NCI-H1436 (cell line): Measurements from ENCODE around the gene CACNA1B.

Experiments used
- DNase-seq: peaks from one replicate; lab custom pipeline; 2025; lab: John Stamatoyannopoulos, UW

Gene CACNA1B

DNA sequence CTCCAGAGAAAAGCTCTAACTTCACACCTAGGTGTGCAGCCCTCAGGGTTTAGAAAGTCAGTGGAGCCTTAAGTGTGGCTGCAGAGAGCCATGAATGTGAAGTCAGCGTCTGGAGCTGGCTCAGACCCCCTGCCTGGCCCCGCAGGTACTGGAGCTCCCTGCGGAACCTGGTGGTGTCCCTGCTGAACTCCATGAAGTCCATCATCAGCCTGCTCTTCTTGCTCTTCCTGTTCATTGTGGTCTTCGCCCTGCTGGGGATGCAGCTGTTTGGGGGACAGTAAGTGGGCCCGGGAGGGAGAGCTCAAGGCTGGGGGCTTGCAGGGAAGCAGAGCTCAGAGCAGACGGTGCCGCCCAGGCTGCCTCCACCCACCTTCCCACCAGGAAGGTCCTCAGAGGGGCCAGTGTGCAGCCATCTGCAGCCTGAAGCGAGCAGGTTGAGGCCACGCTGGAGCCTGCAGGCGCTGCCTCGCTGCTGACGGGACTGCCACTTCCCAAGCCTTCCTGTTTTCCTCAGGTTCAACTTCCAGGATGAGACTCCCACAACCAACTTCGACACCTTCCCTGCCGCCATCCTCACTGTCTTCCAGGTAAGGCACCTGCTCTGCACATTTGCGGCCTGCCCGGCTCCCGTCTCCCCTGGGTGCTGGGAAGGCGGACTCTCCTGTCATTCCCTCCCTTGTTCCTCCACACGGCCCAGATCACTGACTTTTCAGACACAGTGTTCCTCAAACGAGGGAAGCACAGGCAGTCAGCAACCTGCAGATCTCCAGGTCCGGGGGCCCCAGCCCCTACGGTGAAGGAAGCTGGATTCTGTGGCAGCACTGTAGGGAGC, 108.9 kb downstream of the CACNA1B start:
- no peak for DNase-seq

DNA sequence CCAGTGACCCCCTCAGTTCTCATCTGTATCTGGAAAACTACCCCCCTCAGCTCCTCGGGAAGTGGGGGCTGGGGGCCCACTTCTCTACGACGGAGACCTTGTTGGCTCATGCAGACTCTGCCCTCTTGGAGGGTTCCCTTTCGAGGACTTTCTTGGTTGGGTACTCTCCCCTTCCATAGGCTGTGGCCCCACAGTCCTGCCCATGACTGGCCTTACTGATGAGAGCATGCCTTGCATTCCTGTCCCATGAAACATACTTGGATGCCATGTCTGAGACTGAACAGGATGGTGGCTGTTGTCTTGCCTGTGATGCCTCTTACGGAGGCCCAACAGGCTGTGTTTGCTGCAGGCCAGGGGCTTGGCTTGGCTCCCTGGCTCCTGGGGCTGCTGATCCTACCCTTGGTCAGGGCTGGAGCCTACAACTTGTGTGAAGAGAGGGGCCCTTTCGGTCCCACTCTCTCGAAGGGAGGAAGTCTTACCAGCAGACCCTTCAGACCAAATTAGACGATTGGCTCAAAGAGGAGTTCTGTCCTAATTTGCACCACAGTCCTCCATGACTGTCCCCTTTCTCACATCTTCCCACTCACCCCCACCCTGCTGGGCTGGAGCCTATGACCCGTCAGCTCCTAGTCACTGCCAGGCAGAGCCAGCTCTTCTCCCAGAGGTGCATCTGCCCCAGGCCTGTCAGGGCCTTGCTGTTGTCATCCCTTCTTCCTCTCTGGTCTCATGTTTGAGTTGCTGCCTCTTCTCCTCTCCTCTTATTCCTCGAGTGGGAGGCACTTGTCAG, 109.9 kb downstream of the CACNA1B start:
- DNase-seq, result no peak

DNA sequence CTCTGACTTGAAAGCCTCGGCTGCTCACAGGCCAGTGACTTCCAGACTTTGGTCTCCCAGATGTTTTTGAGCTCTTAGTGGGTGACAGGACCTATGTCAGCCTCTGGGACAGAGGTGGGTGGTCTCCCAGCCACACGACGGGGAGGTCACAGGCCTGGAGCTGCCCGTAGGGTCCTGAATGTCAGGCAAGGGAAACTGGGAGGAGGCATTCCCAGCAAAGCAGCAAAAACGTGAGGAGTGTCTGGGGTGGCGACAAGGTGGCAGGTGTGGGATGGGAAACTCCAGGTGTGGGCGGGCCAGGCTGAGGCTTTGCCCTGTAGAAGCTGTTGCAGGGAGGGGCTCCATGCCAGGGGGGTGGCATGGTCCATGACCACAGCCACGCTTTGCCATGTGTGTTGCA, 110.5 kb downstream of the CACNA1B start:
- DNase-seq, result no peak

DNA sequence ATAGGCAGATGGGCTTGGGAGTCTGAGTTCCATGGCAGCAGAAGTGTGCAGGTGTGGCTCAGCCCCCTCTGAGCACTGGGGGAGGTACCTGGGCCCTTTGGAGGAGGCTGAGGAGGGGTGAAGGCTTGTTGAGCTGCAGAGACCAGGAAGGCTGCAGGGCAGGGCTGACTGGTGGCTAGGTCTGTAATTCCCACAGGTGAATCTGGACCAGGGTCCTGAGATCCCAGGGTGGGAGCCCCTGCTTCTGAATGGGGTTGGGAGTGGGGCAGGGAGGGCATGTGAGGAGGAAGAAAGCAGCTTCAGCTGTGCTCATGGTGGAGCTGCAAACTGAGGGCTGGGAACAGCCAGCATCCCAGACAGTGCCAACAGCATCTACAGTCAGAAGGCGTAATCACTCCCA, 111.1 kb downstream of the CACNA1B start:
- DNase-seq, result no peak

DNA sequence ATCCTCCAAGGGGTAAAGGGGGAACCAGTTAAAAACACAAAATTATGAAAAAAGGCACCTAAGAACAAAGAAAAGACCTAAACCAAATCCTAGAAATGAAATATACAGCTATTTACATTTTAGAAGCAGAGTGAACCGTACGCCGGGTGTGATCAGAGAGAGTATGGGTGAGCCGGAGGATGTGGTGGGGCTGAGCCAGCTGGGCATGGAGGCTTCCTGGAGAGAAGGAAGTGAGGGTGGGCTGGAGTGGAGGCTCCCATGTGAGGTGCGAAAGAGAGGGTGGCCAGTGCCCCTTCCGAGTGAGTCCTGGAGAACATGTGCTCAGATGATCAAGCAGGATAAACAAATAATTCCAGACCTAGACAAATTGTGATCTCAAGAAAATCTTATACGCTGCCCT, 111.6 kb downstream of the CACNA1B start:
- no peak for DNase-seq

DNA sequence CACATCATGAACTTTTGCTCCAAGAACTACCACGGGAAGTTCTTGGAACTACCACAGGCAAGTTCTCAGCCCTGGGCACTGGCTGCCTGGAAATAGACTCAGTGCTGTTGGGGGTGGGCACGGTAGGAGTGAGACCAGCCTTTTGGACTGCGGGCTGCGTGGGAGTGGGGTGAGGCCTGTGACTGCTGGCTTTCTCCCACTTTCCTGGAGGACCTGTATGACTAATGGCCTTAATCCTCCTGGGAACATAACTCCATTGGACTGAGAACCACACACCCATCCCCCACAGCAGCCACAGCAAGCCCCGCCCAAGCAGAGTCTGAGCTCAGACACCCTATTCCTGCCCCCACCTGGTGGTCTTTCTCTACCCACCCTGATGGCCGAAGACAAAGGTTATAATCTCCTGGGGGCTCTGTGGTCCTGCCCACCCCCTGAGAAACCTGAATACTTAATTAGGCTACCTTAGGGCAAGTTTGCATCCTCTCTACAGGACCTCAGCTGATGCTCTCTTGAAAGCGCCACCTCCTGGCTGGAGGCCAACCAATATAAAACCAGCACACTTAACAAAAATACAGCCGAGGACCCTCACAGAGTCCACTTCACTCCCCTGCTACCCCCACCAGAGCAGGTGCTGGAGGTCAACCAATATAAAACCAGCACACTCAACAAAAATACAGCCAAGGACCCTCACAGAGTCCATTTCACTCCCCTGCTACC, 112.6 kb downstream of the CACNA1B start:
- no peak for DNase-seq

DNA sequence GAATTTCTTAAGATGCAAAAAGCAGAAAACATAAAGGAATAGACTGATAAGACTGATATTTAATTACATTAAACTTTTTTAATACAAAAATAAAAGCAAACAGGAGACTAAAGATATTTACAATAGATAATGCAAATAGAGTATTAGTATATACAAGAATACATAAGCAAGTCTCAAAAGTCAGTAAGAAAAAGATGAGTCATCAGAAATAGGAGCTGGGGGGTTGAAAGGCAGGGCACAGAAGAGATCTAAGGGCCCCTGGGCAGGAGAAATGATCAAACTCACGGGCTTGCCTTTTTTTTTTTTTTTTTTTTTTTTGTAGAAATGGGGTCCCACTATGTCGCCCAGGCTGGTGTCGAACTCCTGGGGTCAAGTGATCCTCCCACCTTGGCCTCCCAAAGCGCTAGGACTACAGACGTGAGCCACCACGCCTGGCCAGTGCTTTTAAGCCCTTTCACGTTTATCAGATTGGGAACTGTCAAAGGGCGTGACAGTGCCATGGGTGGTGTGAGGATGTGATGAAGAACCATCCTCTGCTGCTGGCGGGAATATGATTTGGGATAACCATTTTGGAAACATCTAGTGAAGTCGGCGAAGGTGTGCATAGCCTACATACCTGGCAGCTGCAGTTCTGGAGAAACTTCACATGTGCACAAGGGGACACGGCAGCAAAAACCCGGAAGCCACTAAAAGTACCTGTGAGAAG, 126.1 kb downstream of the CACNA1B start:
- DNase-seq, result no peak

DNA sequence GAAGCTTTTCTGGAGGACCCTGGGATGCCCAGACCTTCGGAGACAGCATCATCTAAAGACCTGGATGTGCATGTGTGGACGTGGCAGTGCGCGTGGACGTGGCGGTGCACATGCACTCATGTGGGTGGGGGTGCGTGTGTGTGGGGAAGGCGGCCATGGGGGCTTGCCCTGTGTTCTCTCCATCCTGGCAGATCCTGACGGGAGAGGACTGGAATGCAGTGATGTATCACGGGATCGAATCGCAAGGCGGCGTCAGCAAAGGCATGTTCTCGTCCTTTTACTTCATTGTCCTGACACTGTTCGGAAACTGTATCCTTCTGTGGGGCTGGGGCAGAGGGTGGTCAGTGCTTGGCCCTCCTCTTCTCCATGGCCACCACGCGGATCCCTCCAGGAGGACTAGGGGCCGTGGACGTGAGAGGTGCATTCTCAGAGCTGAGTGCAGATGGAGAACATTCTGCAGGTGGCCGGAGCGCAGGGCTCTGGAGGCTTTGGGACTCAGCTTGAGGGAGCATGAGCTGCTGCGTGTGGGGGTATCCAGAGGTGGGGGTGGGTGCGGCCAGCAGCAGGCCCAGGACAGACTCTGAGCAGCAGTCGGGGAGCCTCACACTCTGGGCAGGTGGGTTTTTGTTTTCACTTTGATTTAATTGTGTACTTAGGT, 129.1 kb downstream of the CACNA1B start:
- DNase-seq, result no peak

DNA sequence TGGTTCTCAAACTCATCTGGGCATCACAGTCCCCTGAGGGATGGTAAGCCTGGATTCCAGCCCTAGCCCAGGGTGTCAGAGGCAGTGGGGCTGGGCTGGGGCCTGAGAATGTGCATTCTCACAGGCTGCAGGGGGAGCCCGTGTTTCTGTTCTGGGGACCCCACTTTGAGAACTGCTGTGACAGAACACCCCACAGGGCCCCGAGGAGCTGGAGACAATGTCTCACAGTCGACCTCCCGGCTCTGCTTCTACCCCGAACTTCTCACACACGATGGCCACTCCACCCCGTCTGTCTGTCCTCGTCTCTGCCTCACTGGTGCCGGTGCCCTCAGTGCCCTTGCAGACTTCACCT, 130.0 kb downstream of the CACNA1B start:
- no peak for DNase-seq

DNA sequence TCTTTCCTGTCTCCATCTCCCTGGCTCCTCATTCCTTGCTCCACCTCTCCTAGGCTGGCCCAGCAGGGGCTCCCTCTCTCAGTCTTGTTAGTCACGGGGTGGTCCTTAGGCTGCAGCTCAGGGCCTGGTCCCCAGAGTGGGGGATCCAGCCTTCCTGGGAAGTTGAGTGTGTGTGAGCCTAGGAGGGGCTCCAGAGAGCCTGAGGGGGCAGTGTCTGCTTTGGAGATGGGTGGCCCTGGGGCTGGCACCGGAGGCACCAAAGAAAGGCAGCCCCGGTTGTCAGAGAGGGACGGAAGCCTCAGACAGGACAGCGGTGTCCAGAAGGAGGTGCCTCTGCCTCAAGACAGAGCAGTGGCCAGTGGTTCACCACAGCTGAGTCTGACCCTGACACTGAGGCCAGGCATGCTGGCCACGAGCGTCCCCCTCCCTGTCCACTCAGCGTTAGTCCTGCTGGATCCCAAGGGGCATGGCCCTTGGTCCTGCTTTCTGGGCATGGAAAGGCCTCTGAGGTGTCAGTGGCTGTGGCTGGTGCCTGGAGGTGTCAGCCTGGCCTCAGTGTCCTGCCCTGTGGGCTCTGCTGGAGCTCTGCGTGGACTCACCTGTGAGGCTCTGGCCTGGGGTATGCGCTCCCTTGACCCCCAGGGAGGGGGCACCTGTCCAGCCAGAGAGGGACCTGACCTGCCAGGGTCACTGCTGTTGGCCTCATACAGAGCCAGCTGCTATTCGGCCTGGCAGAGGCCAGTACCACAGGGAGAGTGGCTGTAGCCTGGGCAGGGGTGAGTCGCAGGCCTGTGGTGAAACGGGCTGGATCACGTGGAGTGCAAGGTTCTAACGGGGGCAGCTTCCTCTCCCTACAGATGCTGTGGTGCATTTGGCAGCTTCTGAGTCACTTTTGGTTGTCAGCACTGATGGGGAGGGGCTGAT, 130.6 kb downstream of the CACNA1B start:
- no peak for DNase-seq

DNA sequence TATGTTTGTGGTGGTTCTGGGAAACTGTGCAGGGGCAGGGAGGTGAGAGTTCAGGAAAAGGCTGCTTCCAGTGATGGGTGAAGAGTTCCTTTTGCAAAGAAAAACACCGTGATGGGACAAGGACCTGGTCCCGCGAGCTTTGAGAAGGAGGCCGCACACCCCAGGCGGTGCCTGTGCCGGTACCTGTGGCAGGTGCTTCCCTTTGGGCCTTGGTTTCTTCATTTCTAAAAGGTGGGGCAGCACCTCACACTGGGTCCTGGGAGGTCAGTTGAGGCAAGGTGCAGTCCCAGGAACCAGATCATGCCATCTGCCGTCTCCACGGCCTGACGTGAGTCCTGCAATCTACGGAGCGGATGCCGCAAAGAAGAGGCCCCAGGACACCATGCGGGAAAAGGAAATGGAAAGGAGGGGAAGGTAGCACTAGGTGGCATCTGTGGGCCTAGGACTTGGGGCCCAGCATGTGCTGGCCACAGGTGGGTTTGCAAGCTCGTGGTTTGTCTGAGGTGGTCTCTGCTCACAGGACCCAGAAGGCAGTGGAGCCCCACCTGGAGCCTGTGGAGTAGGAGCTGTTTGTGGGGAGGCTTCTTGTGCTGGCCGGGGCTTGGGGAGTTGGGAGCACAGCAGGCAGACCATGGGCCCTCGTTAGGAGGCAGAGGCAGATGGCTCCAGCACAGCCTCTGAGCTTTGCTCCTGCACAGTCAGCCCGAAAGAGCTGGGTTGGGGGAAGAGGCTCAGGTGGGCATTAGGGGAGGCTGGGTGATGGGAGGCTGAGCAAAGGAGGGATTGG, 131.6 kb downstream of the CACNA1B start:
- no peak for DNase-seq

DNA sequence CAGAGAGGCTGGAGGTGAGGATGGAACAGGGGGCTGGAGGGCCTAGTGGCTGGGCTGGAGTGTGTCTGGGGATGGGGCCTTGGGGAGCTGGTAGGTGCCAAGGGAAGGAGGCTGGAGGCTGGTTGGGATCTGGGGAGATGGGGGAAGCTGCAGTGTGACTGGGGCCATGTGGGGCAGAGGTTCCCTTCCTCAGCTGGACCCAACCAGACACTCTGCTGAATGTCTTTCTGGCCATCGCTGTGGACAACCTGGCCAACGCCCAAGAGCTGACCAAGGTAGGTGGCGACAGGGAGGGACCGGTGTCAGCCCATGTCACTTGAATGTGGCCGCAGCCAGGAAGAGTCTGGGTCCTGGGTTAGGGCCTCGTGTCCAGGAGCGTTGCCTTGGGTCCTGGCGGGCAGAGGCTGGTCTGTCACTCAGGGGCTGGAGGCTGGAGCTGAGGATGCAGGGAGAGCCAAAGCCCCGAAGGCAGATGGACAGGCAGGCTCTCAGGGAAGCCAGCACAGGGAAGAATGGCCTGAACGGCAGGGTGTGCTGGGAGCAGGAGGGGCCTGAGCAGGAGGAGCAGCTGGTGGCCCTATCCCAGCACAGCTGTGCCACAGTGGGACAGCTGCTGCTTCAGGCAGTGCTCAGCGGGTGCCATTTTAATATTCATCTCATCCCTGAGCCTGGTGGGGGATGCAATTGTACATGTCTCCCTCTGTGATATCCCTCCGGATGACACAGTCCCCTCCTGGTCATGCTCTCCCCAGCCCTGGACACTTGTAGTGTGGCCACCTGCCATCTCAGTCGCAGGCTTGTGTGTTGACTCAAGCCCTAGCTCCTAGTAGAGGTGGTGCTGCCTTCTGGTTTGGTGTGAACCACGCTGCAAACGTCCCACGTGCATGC, 132.5 kb downstream of the CACNA1B start:
- DNase-seq, result no peak

DNA sequence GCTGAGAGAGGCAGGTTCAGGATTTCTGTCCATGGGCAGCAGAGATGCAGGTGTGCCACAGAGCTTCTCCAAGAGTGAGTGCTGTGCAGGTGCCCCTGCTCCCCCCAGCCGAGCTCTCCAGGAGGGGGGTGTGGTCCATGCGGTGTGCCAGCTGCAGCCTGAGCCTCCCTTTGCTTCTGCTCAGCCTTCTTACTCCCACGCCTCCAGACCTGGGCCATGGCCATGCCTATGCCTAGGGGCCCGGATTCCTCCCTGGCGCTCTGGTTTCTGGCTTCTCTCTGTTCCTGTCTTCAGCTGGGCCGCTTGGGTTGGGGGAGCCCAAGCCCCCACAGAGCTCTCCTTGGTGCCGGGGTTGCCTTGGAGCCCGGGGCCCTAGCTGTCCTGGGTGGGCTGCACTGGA, 133.3 kb downstream of the CACNA1B start:
- DNase-seq, result no peak

DNA sequence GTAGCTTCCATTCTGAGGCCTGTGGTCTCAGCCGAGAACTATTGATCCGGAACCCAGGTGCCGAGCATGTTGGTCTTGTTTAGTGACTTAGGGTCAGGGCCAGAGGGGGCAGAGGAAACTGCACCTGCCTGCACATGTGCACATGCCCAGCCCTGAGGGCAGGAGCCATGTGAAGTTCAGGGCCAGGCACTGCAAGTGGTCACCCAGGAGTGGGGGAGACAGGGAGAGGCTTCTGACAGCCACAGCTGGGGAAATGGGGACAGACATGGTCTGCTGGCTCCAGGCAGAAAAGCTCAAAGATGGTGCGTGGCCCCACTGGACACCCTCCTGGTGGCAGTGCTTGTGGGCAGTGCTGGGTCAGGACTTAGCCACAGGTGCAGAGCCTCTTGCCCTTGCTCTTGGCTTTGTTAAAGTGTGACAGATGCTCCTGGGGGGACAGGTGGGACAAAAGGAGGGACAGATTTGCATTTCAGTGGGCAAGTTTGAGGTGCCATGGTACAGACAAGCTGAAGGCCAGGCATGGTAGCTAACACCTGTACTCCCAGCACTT, 134.4 kb downstream of the CACNA1B start:
- DNase-seq, result no peak

DNA sequence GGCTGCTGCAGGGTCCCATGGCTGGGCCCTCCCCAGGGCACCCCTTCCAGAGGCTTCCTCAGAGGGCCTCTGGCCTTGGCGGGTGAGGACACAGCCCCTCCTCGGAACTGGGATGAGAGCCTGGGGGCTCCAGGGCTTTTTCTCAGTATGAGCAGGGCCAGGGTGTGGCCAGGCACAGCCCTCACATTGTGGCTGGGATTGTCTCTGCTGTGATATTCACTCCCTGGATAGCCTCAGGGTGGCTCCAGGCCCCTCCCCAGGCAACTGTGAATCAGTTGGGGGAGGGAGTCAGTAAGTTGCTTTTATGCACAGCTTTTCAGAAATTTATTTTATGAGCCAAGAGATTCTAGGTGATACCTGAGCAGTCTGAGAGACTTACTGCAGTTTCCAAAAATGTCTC, 135.7 kb downstream of the CACNA1B start:
- DNase-seq, result no peak

DNA sequence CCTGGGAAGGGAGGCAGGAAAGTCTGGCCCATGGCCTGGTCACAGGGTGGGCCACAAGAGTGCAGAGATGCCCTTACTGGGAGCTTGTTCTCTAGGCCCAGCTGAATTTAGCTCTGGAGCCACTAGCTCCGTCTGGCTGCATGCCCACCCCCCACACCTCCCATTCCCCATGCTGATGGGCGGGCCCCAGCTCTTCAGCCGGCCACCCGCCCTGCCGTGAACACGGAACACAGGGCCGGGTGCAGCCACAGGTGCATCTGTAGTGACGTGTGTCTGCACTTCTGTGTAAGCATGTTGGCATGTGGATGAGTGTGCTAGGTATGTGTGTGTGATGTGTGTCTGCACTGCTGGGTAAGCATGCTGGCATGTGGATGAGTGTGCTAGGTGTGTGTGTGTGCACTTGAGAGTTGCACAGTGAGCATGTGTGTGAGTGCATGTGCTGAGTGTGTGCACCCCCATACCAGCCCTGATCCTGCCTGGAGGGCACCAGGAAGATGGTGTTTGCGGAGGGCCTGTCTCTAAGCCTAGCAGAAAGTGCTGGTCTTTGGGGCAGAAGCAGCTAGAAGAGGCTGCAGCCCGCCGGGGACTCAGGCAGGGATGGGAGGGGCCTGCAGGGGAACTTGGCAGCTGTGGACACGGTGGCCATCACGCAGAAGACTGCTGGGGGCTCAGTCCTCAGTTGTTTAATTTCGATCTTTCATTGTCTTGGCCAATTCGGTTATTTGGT, 136.4 kb downstream of the CACNA1B start:
- DNase-seq, result no peak

DNA sequence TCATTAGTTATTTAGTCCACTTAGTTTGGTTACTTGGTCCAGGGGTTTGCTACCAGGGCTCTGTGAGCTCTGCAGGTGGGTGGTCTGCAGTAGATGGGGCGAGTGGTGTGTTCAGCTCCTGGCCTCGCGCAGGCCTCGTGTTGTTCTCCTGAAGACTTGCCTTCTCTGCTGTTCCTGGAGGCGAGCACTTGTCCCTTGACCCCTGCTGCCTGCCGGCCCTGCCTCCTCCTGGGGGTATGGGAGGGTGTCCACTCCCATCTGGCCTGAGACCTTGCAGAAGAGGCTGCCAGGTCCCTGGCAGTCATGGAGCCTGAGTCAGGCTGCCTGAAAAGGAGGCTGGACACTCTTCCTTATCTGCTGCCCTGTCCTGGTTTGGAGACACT, 137.0 kb downstream of the CACNA1B start:
- no peak for DNase-seq
